Panc1 (cell line): ENCODE results near the gene PTPRR. TPM values are rescaled to one million over a fixed set of nuclear protein-coding genes. Genes with fewer than 3 reads are reported as not detected.

ENCODE experiments used
- ATAC-seq: fragments of 200-7000 bp; cut with Tn5 transposase; 2 replicates; pipeline ENCODE4 v1.9.1; 2020; ENCODE audit warnings: mild to moderate bottlenecking, moderate library complexity
- BruUV-seq: library from RNA; stranded (reverse); fragments of 400-500 nt; replicated peaks from 2 replicates; lab custom pipeline; 2021; lab: Mats Ljungman, UMichigan
- CTCF ChIA-PET: fragments of 300-600 bp; sonication (Branson Sonifier 250); formaldehyde crosslinking; loops from one replicate; lab custom pipeline; 2022; ENCODE audit warnings: antibody characterized with exemption; lab: Charles Lee
- POLR2A ChIA-PET: fragments of 300-600 bp; sonication (Branson Sonifier 250); formaldehyde crosslinking; loops from one replicate; lab custom pipeline; 2022; ENCODE audit warnings: antibody characterized with exemption; lab: Charles Lee
- DNase-seq: peaks from one replicate; pipeline ENCODE4 v3.0.0-alpha.2; 2010; ENCODE audit warnings: low read depth, low spot score
- H3K27ac ChIP-seq: 2 replicates; pipeline ENCODE4 v1.5.1; 2011; ENCODE audit warnings: mild to moderate bottlenecking, low read length, inconsistent platforms
- H3K27me3 ChIP-seq: fragments of 200-500 bp; sonication (Bioruptor generic); 2 replicates; pipeline ENCODE4 v1.6.0; 2014; ENCODE audit warnings: low read length, inconsistent platforms; ENCODE audit not compliant: control insufficient read depth, insufficient read depth
- H3K36me3 ChIP-seq: fragments of 200-500 bp; sonication (Bioruptor generic); 2 replicates; pipeline ENCODE4 v1.5.1; 2014; ENCODE audit warnings: inconsistent platforms, mild to moderate bottlenecking, low read length, moderate library complexity; ENCODE audit not compliant: control insufficient read depth, insufficient read depth
- H3K4me1 ChIP-seq: 2 replicates; pipeline ENCODE4 v1.5.1; 2011; ENCODE audit warnings: inconsistent platforms, mild to moderate bottlenecking, low read length, moderate library complexity; ENCODE audit not compliant: control insufficient read depth, insufficient read depth
- H3K4me3 ChIP-seq, 2 experiments: 2 replicates each; pipeline ENCODE4 v1.5.1; 2011 to 2012; ENCODE audit warnings: low read depth in 2 of 2, low read length in 2 of 2, mild to moderate bottlenecking in 2 of 2, inconsistent platforms in 1 of 2, moderate library complexity in 1 of 2
- H3K9me3 ChIP-seq: fragments of 200-500 bp; sonication (Bioruptor generic); 2 replicates; pipeline ENCODE4 v1.5.1; 2014; ENCODE audit warnings: low read depth, mild to moderate bottlenecking, inconsistent platforms, low read length, moderate library complexity; ENCODE audit not compliant: control insufficient read depth, insufficient read depth
- CTCF ChIP-seq: fragments of 450-650 bp; IDR thresholded peaks from 2 replicates; pipeline ENCODE4 v1.5.1; 2017; ENCODE audit warnings: mild to moderate bottlenecking
- POLR2AphosphoS5 ChIP-seq: IDR thresholded peaks from 2 replicates; pipeline ENCODE4 v1.6.1; 2012; ENCODE audit warnings: mild to moderate bottlenecking, low read depth, low read length, moderate library complexity
- REST ChIP-seq, 2 experiments: IDR thresholded peaks; 2 replicates each; pipeline ENCODE4 v1.6.1; 2011 to 2012; ENCODE audit warnings: low read depth in 2 of 2, control low read depth in 1 of 2, low read length in 1 of 2, mild to moderate bottlenecking in 1 of 2, moderate library complexity in 1 of 2; ENCODE audit not compliant: insufficient read depth in 1 of 2
- SIN3A ChIP-seq: IDR thresholded peaks from 2 replicates; pipeline ENCODE4 v1.6.1; 2012; ENCODE audit warnings: low read depth, mild to moderate bottlenecking, low read length, moderate library complexity, borderline replicate concordance; ENCODE audit not compliant: insufficient read depth
- TCF7L2 ChIP-seq: IDR thresholded peaks from 2 replicates; pipeline ENCODE4 v1.6.1; 2011; ENCODE audit warnings: mild to moderate bottlenecking, low read depth, low read length, inconsistent platforms
- in situ Hi-C: cut with HindIII; loops from 2 replicates; pipeline ENCODE4 v1.10.0; 2016; ENCODE audit warnings: low sequenced_read_pairs, low pct_unique_long_range_greater_than_20kb
- intact Hi-C: fragments of 100-400 bp; cut with micrococcal nuclease; formaldehyde crosslinking; loops from one replicate; pipeline ENCODE4 v1.10.0; 2022; ENCODE audit not compliant: unreplicated experiment
- total RNA-seq: library from RNA; stranded (reverse); gene quantifications from one replicate; pipeline ENCODE4 v1.2.1, GENCODE V29; 2021; ENCODE audit not compliant: unreplicated experiment

The PTPRR gene
- total RNA-seq, 1 experiment from 2014 or later: not detected

- no peak overlapping the region for H3K27ac ChIP-seq
- ATAC-seq: no peak
- H3K36me3 ChIP-seq: no peaks in the 10 kb centered on the region
- no peak for DNase-seq
- H3K4me1 ChIP-seq: no peaks in the 10 kb centered on the region
- ChIA-PET CTCF (no interaction called here), POLR2A (no interaction called here)
- BruUV-seq: no TSS peak
- in situ Hi-C loops: no loop called here
- no peaks in the 10 kb centered on the region for H3K9me3 ChIP-seq
- TF ChIP-seq TCF7L2 (no peak), SIN3A (no peak), REST (IDR thresholded peaks at IDR 0.05; ENCODE audit: insufficient read depth in 1 of 2, low read depth in 2 of 2, low read length in 1 of 2) (no peak), CTCF (no peak), POLR2AphosphoS5 (no peak)
- peaks cover 2% of the 10 kb centered on the region for H3K27me3 ChIP-seq
- no peak overlapping the region for H3K4me3 ChIP-seq
- intact Hi-C loops: loop anchor here (10.0 kb wide), 1 partner anchor 252 kb away; no protein-coding TSS in a partner anchor
Measured at GRCh38 chr12:70752327-70752726, 168.2 kb downstream of the PTPRR start.

- CTCF ChIA-PET: no interaction called here
- DNase-seq (no peak), ATAC-seq (no peak)
- Histone ChIP-seq H3K27me3 (peaks cover 2% of the 10 kb centered on the region), H3K27ac (no peak overlapping the region), H3K4me3 (no peak overlapping the region), H3K9me3 (no peaks in the 10 kb centered on the region), H3K36me3 (no peaks in the 10 kb centered on the region), H3K4me1 (no peaks in the 10 kb centered on the region)
- no TSS peak for BruUV-seq
- intact Hi-C loops: loop anchor here (10.0 kb wide), 1 partner anchor 255 kb away; no protein-coding TSS in a partner anchor
- in situ Hi-C loops: no loop called here
- POLR2A ChIA-PET: no interaction called here
- TF ChIP-seq CTCF (no peak), TCF7L2 (no peak), REST (IDR thresholded peaks at IDR 0.05; ENCODE audit: insufficient read depth in 1 of 2, low read depth in 2 of 2, low read length in 1 of 2) (no peak), SIN3A (no peak), POLR2AphosphoS5 (no peak)
Measured at GRCh38 chr12:70749931-70750330, 170.6 kb downstream of the PTPRR start.
